Measurements from ENCODE around the gene HOXD9. TPM values are rescaled to one million over a fixed set of nuclear protein-coding genes. Genes with fewer than 3 reads are reported as not detected.

Gene HOXD9
- total RNA-seq, 1 experiment from 2014 or later = not detected

DNA sequence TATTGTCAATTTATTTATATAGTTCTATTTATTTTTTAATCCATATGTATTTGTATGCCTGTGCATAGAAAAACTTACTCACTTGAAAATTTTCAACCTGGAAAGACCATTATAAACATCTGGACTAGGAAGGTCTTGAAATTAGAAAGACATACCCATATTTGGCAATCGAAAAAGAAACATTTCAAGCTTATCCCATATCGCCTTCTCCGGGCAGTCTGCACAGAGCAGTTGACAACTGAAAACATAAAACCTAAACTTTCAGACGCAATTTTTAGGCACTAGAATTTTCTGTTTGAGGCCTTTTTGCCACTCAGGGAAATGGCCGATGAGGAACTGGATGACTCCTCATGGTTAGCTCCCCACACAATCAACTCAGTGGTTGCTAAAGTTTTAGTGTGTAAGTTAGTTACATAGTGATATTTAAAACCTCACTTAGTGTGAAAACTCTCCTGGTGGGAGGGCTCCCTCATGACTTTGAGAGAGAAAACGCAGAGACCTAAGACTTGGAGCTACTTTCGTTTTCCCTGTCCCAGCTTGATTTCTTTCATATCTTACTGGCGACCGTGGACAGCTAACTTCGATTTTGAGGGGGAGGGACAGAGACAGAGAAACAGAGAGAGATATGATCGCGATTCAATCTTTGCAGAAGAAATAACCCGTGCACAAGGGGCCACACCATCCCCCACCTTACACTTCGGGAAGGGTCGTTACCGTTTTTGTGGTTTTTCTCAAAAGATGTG is 26.1 kb upstream of the HOXD9 start:
- TF ChIP-seq ZNF232 (CRISPR knock-in tag; IDR thresholded peaks at IDR 0.05) (no peak), SOX15 (CRISPR knock-in tag; IDR thresholded peaks at IDR 0.05) (no peak)
- TF ChIP-seq, protein P1, sequence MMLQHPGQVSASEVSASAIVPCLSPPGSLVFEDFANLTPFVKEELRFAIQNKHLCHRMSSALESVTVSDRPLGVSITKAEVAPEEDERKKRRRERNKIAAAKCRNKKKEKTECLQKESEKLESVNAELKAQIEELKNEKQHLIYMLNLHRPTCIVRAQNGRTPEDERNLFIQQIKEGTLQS (CRISPR knock-in tag; conservative IDR thresholded peaks at IDR 0.05) = no peak

DNA sequence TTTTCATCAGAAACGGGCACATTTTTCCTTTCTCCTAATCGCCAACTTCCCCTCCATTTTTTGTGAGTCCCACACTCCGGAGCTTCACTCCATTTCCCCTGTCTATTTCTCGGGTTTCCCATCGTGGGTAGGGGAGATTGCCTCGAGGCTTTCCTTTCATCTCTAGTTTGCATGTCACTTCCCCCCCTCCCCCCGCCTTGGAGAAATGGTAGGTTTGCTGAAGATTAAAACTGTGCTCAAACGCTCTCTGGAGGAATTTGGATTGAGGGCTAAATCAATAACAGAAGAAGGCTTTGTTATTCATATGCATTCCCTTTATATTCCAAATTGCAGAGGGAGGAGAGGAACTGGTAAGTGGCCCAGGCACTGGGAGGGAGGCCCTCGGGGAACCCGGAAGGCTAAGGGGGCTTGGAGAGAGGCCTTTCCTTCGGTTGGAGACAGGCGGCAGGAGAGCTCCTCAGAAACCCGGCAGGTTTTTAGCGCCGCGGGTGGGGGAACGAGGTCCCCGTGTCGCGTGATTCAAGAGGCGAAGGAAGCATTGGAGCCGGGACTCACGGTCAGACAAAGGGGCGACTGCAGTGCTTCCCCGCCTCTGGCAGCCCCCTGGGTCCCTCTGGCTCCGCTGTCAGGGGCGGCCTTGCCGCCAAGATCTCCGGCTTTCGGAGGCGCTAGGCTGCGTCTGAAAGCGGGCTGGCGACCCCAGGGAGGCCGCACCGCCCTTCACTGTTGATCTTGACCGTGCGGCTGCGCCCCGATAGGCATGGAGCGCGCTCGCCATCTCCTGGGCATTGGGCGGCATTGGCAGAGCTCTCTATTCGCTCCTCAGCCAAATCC is 25.3 kb upstream of the HOXD9 start:
- POLR2A ChIA-PET = interaction anchor here (0.6 kb wide), 1 partner anchor 13 kb away, joined by 4 read pairs; no protein-coding TSS in a partner anchor
- Mint-ChIP-seq H3K27ac (peak overlapping the region; percentile 37; the same call in 1 of the 2 replicates), H3K36me3 (peaks cover 2% of the 10 kb centered on the region; the same call in 1 of the 2 replicates), H3K4me1 (peaks cover 65% of the 10 kb centered on the region), H3K27me3 (ENCODE audit: low read depth) (peaks cover 96% of the 10 kb centered on the region), H3K4me3 (peak overlapping the region; percentile 65), H3K9me3 (no peaks in the 10 kb centered on the region)
- DNase-seq (ENCODE audit: low spot score) (peak; percentile 93), ATAC-seq (peak; percentile 68)
- CTCF ChIA-PET = interaction anchor here (0.6 to 4.2 kb wide), 38 partner anchors 9 to 1644 kb away, joined by 3 to 56 read pairs (median 4); partner anchors contain the start of genes HOXD11, HOXD9 and LNPK
- TF ChIP-seq, protein P2, sequence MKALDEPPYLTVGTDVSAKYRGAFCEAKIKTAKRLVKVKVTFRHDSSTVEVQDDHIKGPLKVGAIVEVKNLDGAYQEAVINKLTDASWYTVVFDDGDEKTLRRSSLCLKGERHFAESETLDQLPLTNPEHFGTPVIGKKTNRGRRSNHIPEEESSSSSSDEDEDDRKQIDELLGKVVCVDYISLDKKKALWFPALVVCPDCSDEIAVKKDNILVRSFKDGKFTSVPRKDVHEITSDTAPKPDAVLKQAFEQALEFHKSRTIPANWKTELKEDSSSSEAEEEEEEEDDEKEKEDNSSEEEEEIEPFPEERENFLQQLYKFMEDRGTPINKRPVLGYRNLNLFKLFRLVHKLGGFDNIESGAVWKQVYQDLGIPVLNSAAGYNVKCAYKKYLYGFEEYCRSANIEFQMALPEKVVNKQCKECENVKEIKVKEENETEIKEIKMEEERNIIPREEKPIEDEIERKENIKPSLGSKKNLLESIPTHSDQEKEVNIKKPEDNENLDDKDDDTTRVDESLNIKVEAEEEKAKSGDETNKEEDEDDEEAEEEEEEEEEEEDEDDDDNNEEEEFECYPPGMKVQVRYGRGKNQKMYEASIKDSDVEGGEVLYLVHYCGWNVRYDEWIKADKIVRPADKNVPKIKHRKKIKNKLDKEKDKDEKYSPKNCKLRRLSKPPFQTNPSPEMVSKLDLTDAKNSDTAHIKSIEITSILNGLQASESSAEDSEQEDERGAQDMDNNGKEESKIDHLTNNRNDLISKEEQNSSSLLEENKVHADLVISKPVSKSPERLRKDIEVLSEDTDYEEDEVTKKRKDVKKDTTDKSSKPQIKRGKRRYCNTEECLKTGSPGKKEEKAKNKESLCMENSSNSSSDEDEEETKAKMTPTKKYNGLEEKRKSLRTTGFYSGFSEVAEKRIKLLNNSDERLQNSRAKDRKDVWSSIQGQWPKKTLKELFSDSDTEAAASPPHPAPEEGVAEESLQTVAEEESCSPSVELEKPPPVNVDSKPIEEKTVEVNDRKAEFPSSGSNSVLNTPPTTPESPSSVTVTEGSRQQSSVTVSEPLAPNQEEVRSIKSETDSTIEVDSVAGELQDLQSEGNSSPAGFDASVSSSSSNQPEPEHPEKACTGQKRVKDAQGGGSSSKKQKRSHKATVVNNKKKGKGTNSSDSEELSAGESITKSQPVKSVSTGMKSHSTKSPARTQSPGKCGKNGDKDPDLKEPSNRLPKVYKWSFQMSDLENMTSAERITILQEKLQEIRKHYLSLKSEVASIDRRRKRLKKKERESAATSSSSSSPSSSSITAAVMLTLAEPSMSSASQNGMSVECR (CRISPR knock-in tag; IDR thresholded peaks at IDR 0.05; ENCODE audit: borderline replicate concordance) = no peak
- TF ChIP-seq, protein P3, sequence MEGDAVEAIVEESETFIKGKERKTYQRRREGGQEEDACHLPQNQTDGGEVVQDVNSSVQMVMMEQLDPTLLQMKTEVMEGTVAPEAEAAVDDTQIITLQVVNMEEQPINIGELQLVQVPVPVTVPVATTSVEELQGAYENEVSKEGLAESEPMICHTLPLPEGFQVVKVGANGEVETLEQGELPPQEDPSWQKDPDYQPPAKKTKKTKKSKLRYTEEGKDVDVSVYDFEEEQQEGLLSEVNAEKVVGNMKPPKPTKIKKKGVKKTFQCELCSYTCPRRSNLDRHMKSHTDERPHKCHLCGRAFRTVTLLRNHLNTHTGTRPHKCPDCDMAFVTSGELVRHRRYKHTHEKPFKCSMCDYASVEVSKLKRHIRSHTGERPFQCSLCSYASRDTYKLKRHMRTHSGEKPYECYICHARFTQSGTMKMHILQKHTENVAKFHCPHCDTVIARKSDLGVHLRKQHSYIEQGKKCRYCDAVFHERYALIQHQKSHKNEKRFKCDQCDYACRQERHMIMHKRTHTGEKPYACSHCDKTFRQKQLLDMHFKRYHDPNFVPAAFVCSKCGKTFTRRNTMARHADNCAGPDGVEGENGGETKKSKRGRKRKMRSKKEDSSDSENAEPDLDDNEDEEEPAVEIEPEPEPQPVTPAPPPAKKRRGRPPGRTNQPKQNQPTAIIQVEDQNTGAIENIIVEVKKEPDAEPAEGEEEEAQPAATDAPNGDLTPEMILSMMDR (IDR thresholded peaks at IDR 0.05) = peak; percentile 74
- TF ChIP-seq, protein P4, sequence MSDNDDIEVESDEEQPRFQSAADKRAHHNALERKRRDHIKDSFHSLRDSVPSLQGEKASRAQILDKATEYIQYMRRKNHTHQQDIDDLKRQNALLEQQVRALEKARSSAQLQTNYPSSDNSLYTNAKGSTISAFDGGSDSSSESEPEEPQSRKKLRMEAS (CRISPR knock-in tag; IDR thresholded peaks at IDR 0.05) = peak; percentile 29; the same call in 1 of the 2 replicates
- TF ChIP-seq, protein P5, sequence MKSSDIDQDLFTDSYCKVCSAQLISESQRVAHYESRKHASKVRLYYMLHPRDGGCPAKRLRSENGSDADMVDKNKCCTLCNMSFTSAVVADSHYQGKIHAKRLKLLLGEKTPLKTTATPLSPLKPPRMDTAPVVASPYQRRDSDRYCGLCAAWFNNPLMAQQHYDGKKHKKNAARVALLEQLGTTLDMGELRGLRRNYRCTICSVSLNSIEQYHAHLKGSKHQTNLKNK (CRISPR knock-in tag; IDR thresholded peaks at IDR 0.05) = no peak
- TF ChIP-seq NFE2L1 (CRISPR knock-in tag; IDR thresholded peaks at IDR 0.05) = 0 out of 2 replicates have a peak, but pooled peaks have one; percentile 58
- no peak for TF ChIP-seq NR1H2 (CRISPR knock-in tag; IDR thresholded peaks at IDR 0.05)
- TF ChIP-seq, protein P6, sequence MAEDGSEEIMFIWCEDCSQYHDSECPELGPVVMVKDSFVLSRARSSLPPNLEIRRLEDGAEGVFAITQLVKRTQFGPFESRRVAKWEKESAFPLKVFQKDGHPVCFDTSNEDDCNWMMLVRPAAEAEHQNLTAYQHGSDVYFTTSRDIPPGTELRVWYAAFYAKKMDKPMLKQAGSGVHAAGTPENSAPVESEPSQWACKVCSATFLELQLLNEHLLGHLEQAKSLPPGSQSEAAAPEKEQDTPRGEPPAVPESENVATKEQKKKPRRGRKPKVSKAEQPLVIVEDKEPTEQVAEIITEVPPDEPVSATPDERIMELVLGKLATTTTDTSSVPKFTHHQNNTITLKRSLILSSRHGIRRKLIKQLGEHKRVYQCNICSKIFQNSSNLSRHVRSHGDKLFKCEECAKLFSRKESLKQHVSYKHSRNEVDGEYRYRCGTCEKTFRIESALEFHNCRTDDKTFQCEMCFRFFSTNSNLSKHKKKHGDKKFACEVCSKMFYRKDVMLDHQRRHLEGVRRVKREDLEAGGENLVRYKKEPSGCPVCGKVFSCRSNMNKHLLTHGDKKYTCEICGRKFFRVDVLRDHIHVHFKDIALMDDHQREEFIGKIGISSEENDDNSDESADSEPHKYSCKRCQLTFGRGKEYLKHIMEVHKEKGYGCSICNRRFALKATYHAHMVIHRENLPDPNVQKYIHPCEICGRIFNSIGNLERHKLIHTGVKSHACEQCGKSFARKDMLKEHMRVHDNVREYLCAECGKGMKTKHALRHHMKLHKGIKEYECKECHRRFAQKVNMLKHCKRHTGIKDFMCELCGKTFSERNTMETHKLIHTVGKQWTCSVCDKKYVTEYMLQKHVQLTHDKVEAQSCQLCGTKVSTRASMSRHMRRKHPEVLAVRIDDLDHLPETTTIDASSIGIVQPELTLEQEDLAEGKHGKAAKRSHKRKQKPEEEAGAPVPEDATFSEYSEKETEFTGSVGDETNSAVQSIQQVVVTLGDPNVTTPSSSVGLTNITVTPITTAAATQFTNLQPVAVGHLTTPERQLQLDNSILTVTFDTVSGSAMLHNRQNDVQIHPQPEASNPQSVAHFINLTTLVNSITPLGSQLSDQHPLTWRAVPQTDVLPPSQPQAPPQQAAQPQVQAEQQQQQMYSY (CRISPR knock-in tag; IDR thresholded peaks at IDR 0.05) = peak; percentile 77
- peak; percentile 56; the same call in 1 of the 2 replicates for TF ChIP-seq FOXP1 (CRISPR knock-in tag; IDR thresholded peaks at IDR 0.05; ENCODE audit: borderline replicate concordance)
- TF ChIP-seq, protein P7, sequence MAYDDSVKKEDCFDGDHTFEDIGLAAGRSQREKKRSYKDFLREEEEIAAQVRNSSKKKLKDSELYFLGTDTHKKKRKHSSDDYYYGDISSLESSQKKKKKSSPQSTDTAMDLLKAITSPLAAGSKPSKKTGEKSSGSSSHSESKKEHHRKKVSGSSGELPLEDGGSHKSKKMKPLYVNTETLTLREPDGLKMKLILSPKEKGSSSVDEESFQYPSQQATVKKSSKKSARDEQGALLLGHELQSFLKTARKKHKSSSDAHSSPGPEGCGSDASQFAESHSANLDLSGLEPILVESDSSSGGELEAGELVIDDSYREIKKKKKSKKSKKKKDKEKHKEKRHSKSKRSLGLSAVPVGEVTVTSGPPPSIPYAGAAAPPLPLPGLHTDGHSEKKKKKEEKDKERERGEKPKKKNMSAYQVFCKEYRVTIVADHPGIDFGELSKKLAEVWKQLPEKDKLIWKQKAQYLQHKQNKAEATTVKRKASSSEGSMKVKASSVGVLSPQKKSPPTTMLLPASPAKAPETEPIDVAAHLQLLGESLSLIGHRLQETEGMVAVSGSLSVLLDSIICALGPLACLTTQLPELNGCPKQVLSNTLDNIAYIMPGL (CRISPR knock-in tag; IDR thresholded peaks at IDR 0.05) = 0 out of 2 replicates have a peak, but pooled peaks have one; percentile 41
- TF ChIP-seq, protein P8, sequence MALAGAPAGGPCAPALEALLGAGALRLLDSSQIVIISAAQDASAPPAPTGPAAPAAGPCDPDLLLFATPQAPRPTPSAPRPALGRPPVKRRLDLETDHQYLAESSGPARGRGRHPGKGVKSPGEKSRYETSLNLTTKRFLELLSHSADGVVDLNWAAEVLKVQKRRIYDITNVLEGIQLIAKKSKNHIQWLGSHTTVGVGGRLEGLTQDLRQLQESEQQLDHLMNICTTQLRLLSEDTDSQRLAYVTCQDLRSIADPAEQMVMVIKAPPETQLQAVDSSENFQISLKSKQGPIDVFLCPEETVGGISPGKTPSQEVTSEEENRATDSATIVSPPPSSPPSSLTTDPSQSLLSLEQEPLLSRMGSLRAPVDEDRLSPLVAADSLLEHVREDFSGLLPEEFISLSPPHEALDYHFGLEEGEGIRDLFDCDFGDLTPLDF (CRISPR knock-in tag; IDR thresholded peaks at IDR 0.05) = no peak
- peak; percentile 41; the same call in 1 of the 2 replicates for TF ChIP-seq GABPB1 (CRISPR knock-in tag; IDR thresholded peaks at IDR 0.05)

More for the DNA sequence above, 26.1 kb upstream of the HOXD9 start:
- DNase-seq (ENCODE audit: low spot score) = no peak
- ATAC-seq = no peak
- ChIA-PET POLR2A (no interaction called here), CTCF (interaction anchor here (1.0 to 4.2 kb wide), 25 partner anchors 8 to 1397 kb away, joined by 3 to 56 read pairs (median 6); partner anchors contain the start of genes HOXD11 and LNPK)
- Mint-ChIP-seq H3K36me3 (peaks cover 2% of the 10 kb centered on the region; the same call in 1 of the 2 replicates), H3K27me3 (ENCODE audit: low read depth) (peaks cover 96% of the 10 kb centered on the region), H3K9me3 (no peaks in the 10 kb centered on the region), H3K4me3 (peak overlapping the region; percentile 65), H3K4me1 (peaks cover 73% of the 10 kb centered on the region), H3K27ac (peak overlapping the region; percentile 37; the same call in 1 of the 2 replicates)

Measured in WTC11 (cell line).